CD4-positive, alpha-beta T cell (primary cell): ENCODE results near the gene CNTN4. TPM values are rescaled to one million over a fixed set of nuclear protein-coding genes. Genes with fewer than 3 reads are reported as not detected.
A peak's percentile ranks its signal among the peaks of the same experiment; 100 is the strongest.

Experiments
- ATAC-seq: fragments of 200-7000 bp; cut with Tn5 transposase; one replicate; pipeline ENCODE4 v1.10.0; 2022; ENCODE audit warnings: mild to moderate bottlenecking; ENCODE audit not compliant: poor library complexity
- CTCF ChIA-PET: fragments of 350-600 bp; sonication (Branson Sonifier 250); formaldehyde crosslinking; loops from one replicate; lab custom pipeline; 2021; ENCODE audit warnings: antibody characterized with exemption, inconsistent platforms; lab: Charles Lee
- POLR2A ChIA-PET: fragments of 350-600 bp; sonication (Branson Sonifier 250); formaldehyde crosslinking; loops from one replicate; lab custom pipeline; 2021; ENCODE audit warnings: antibody characterized with exemption, inconsistent platforms; lab: Charles Lee
- DNase-seq, 14 experiments: peaks; one replicate each; pipeline ENCODE4 v3.0.0-alpha.2; 2013 to 2020; ENCODE audit warnings: mixed read lengths in 2 of 14
- H3K27ac ChIP-seq, 2 donors: one replicate each; pipeline versions ENCODE4 v1.5.1 to v1.7.0; 2013; ENCODE audit warnings: low read length in 2 of 2, low read depth in 1 of 2, mild to moderate bottlenecking in 1 of 2
- H3K27me3 ChIP-seq, 2 experiments: 1 replicate in 1 of 2; 2 replicates in 1 of 2; pipeline versions ENCODE4 v1.6.1 to v1.7.0; 2013; ENCODE audit warnings: low read length in 2 of 2, control low read depth in 1 of 2, mild to moderate bottlenecking in 1 of 2, moderate library complexity in 1 of 2; ENCODE audit not compliant: insufficient read depth in 2 of 2, control insufficient read depth in 1 of 2
- H3K36me3 ChIP-seq: one replicate; pipeline ENCODE4 v1.6.1; 2013; ENCODE audit warnings: low read length, control low read depth; ENCODE audit not compliant: insufficient read depth
- H3K4me1 ChIP-seq: one replicate; pipeline ENCODE4 v1.6.1; 2013; ENCODE audit warnings: low read length, control low read depth; ENCODE audit not compliant: insufficient read depth
- H3K4me3 ChIP-seq: one replicate; pipeline ENCODE4 v1.5.1; 2013; ENCODE audit warnings: mild to moderate bottlenecking, low read length, moderate library complexity
- H3K9me3 ChIP-seq, 2 experiments: 1 replicate in 1 of 2; 2 replicates in 1 of 2; pipeline versions ENCODE4 v1.6.1 to v1.7.0; 2013; ENCODE audit warnings: low read length in 2 of 2, mild to moderate bottlenecking in 2 of 2, control low read depth in 1 of 2, moderate library complexity in 1 of 2; ENCODE audit not compliant: control insufficient read depth in 1 of 2, insufficient read depth in 1 of 2
- H3K27ac Mint-ChIP-seq: one replicate; pipeline ENCODE4 v1.8.0; 2020; ENCODE audit warnings: mixed read lengths
- H3K27me3 Mint-ChIP-seq: one replicate; pipeline ENCODE4 v1.8.0; 2021; ENCODE audit warnings: mixed read lengths
- H3K36me3 Mint-ChIP-seq: one replicate; pipeline ENCODE4 v1.8.0; 2021; ENCODE audit warnings: low read depth, mixed read lengths
- H3K4me1 Mint-ChIP-seq: one replicate; pipeline ENCODE4 v1.8.0; 2021; ENCODE audit warnings: low read depth, mixed read lengths
- H3K4me3 Mint-ChIP-seq: one replicate; pipeline ENCODE4 v1.8.0; 2020; ENCODE audit warnings: mild to moderate bottlenecking, mixed read lengths
- H3K9me3 Mint-ChIP-seq: one replicate; pipeline ENCODE4 v1.8.0; 2020; ENCODE audit warnings: mixed read lengths
- intact Hi-C, 2 experiments: fragments of 100-400 bp; cut with DNase I in 1 of 2; cut with micrococcal nuclease in 1 of 2; formaldehyde crosslinking; loops; one replicate each; pipeline versions ENCODE4 v1.15.1 to v1.9.0; 2023 to 2025; cut with DNase I, micrococcal nuclease
- total RNA-seq, 174 experiments: library from RNA in 2 of 174; stranded (reverse) in 2 of 174; gene quantifications; one replicate each; pipeline ENCODE4 v1.2.3 and lab custom pipeline; 2021 to 2026
- TF ChIP-seq, protein P1 (sequence below): fragments of 200-600 bp; IDR thresholded peaks from one replicate; pipeline ENCODE4 v1.8.0; 2022; ENCODE audit warnings: antibody characterized with exemption, mild to moderate bottlenecking

The CNTN4 gene
- total RNA-seq, 2 experiments from 2014 or later: not detected

DNA sequence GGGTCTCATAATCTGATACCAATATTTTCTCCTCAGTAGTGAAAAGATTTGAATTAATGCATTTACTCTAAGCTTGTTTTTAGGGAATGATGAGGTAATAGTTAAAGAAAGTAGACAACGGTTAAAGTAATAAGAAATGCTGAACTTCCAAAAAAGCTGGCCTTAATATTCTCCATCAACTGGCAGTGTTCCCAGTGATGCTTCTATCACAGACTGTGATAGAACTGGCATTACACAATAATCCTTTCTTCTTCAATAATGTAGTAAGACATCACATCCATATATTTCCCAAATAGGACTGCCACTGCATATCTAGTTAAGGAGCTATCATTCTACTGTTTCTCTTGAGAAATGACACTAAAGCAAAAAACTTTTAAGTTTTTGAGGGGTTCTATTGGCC lies 822.8 kb downstream of the CNTN4 start:
- DNase-seq: no peak
- ATAC-seq: no peak
- Mint-ChIP-seq H3K27ac (no peak overlapping the region), H3K36me3 (no peaks in the 10 kb centered on the region), H3K4me1 (no peaks in the 10 kb centered on the region), H3K4me3 (no peak overlapping the region), H3K9me3 (no peaks in the 10 kb centered on the region), H3K27me3 (no peaks in the 10 kb centered on the region)
- intact Hi-C loops: loop anchor here in 1 of 2 experiments (10.0 kb wide), 1 partner anchor 253 kb away; the partner anchor contains the start of gene CRBN
- Histone ChIP-seq H3K4me1 (no peaks in the 10 kb centered on the region), H3K27me3 (no peaks in the 10 kb centered on the region), H3K36me3 (no peaks in the 10 kb centered on the region), H3K9me3 (peaks cover 0 to 8% of the 10 kb centered on the region in 2 experiments), H3K4me3 (no peak overlapping the region), H3K27ac (no peak overlapping the region)
- ChIA-PET CTCF (no interaction called here), POLR2A (no interaction called here)
- TF ChIP-seq, protein P1, sequence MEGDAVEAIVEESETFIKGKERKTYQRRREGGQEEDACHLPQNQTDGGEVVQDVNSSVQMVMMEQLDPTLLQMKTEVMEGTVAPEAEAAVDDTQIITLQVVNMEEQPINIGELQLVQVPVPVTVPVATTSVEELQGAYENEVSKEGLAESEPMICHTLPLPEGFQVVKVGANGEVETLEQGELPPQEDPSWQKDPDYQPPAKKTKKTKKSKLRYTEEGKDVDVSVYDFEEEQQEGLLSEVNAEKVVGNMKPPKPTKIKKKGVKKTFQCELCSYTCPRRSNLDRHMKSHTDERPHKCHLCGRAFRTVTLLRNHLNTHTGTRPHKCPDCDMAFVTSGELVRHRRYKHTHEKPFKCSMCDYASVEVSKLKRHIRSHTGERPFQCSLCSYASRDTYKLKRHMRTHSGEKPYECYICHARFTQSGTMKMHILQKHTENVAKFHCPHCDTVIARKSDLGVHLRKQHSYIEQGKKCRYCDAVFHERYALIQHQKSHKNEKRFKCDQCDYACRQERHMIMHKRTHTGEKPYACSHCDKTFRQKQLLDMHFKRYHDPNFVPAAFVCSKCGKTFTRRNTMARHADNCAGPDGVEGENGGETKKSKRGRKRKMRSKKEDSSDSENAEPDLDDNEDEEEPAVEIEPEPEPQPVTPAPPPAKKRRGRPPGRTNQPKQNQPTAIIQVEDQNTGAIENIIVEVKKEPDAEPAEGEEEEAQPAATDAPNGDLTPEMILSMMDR: no peak

DNA sequence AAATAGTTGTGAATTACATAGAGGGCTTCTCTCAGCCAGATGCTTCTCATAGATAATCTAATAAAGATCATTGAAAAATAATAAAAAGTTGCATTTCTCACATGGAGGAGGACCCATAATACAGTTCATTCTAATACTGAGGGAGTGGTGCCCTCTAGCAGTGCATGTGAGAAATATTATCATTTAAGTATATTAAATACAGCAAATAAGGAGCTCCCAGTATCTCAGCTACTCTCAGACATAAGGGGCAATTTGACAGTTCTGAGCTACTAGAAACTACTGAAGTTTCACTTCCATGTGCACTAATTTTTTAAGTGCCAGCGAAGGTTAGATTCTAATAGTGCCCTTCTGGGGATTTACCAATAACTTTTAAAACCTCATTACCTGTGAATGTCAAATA lies 823.2 kb downstream of the CNTN4 start:
- Mint-ChIP-seq H3K4me3 (no peak overlapping the region), H3K27me3 (no peaks in the 10 kb centered on the region), H3K27ac (no peak overlapping the region), H3K9me3 (no peaks in the 10 kb centered on the region), H3K4me1 (no peaks in the 10 kb centered on the region), H3K36me3 (no peaks in the 10 kb centered on the region)
- no peak overlapping the region for H3K27ac ChIP-seq
- TF ChIP-seq, protein P1: no peak
- POLR2A ChIA-PET: no interaction called here
- no peaks in the 10 kb centered on the region for H3K36me3 ChIP-seq
- peaks cover 0 to 3% of the 10 kb centered on the region in 2 experiments for H3K9me3 ChIP-seq
- CTCF ChIA-PET: interaction anchor here (0.7 kb wide), 1 partner anchor 23 kb away, joined by 3 read pairs; no protein-coding TSS in a partner anchor
- no peak overlapping the region for H3K4me3 ChIP-seq
- no peaks in the 10 kb centered on the region for H3K27me3 ChIP-seq
- DNase-seq (peak in 3 of 14 experiments; percentile 3 to 11 (median 6)), ATAC-seq (no peak)
- no peaks in the 10 kb centered on the region for H3K4me1 ChIP-seq
- intact Hi-C loops: loop anchor here in 1 of 2 experiments (10.0 kb wide), 1 partner anchor 253 kb away; the partner anchor contains the start of gene CRBN

DNA sequence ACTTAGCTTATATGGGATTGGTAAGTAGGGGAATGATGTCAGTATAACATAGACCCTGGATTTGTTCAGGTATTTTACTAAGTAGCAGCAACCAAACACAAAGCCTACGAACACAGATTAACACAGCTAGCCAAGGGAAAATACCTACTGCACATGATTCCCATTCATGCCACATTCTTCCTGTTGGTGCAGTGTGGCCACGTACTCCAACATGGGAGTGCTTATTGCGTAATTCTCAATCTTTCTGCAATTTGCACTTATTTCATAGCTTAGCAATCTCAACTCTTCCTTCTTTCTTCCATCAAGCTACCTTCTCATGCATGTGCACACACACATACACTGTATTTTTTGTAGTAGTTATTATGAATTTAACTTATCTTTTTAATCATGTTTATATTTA lies 824.7 kb downstream of the CNTN4 start:
- no peak overlapping the region for H3K27ac Mint-ChIP-seq
- H3K9me3 ChIP-seq: no peaks in the 10 kb centered on the region
- POLR2A ChIA-PET: no interaction called here
- H3K36me3 ChIP-seq: no peaks in the 10 kb centered on the region
- CTCF ChIA-PET: no interaction called here
- no peaks in the 10 kb centered on the region for H3K27me3 Mint-ChIP-seq
- H3K4me1 ChIP-seq: no peaks in the 10 kb centered on the region
- intact Hi-C loops: loop anchor here in 1 of 2 experiments (10.0 kb wide), 1 partner anchor 251 kb away; the partner anchor contains the start of gene CRBN
- no peak overlapping the region for H3K4me3 Mint-ChIP-seq
- ATAC-seq: no peak
- H3K4me1 Mint-ChIP-seq: no peaks in the 10 kb centered on the region
- no peaks in the 10 kb centered on the region for H3K27me3 ChIP-seq
- no peak for DNase-seq
- no peak overlapping the region for H3K27ac ChIP-seq
- no peaks in the 10 kb centered on the region for H3K36me3 Mint-ChIP-seq
- no peaks in the 10 kb centered on the region for H3K9me3 Mint-ChIP-seq
- TF ChIP-seq, protein P1: no peak
- H3K4me3 ChIP-seq: no peak overlapping the region
